SW 1271 (cell line): Measurements from ENCODE around the gene DNAJC1.
"Not testable (repeated sequence)": the region's sequence is repeated elsewhere in the genome, so short reads cannot be mapped to it uniquely, and the experiment has no call there.

Source experiments
- DNase-seq, 2 experiments: peaks; one replicate each; lab custom pipeline; 2025; lab: John Stamatoyannopoulos, UW

Gene DNAJC1

GRCh38 chr10:21726601-21727225 lies 276.8 kb downstream of the DNAJC1 start:
- DNase-seq, result no peak

- DNase-seq, result peak; percentile 15 to 88
Observed at GRCh38 chr10:21724687-21725367, 278.7 kb downstream of the DNAJC1 start.

- DNase-seq, result no peak
Observed at GRCh38 chr10:21724020-21724589, 279.4 kb downstream of the DNAJC1 start.

- DNase-seq, result no peak
Observed at GRCh38 chr10:21722209-21722608, 281.3 kb downstream of the DNAJC1 start.

- DNase-seq, result no peak
Observed at GRCh38 chr10:21721000-21721665, 282.4 kb downstream of the DNAJC1 start.

- no peak for DNase-seq
Observed at GRCh38 chr10:21720090-21720489, 283.4 kb downstream of the DNAJC1 start.

GRCh38 chr10:21719502-21719901 lies 284.0 kb downstream of the DNAJC1 start:
- no peak for DNase-seq

GRCh38 chr10:21717437-21718054 lies 286.0 kb downstream of the DNAJC1 start:
- DNase-seq, result not testable (repeated sequence)

GRCh38 chr10:21715531-21716195 lies 287.9 kb downstream of the DNAJC1 start:
- DNase-seq, result peak in 1 of 2 experiments; percentile 17

- DNase-seq, result no peak
Observed at GRCh38 chr10:21712975-21713374, 290.6 kb downstream of the DNAJC1 start.

- no peak for DNase-seq
Observed at GRCh38 chr10:21707498-21707897, 296.0 kb downstream of the DNAJC1 start.
